Measurements from ENCODE around the gene MMD. TPM values are rescaled to one million over a fixed set of nuclear protein-coding genes. Genes with fewer than 3 reads are reported as not detected.

The MMD gene
- total RNA-seq, 4 donors from 2014 or later: 18.0 to 37.9 (median 29.1) TPM

DNA sequence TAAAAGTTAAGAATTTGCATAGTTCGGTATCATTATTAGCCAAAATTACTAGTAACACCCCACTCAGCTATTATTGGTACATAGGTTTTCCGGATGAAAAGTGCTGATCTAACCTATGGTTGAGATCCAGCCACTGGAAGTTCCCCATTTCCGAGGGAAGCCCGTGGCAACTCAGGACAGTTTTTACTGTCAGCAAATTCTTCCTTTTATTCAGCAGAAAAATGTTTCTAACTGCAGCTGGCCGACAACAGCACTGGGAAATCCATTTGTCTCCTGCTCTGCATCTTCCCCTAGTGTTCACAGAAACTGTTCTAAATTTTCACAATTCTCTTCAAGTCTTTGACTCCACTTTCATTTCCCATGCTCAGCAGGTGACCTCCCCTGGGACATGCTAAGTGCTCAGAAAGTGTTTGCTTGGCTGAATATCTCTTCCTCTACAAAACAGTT, 15.5 kb upstream of the MMD start:
- Histone ChIP-seq H3K4me1 (peaks cover 3 to 53% (median 8%) of the 10 kb centered on the region in 3 donors), H3K27me3 (no peaks in the 10 kb centered on the region), H3K9me3 (no peaks in the 10 kb centered on the region), H3K27ac (peak overlapping the region in 2 of 4 donors; percentile 1 to 55), H3K4me3 (no peak overlapping the region), H3K36me3 (no peaks in the 10 kb centered on the region)
- TF ChIP-seq EP300 (IDR thresholded peaks at IDR 0.05): no peak
- TF ChIP-seq POLR2AphosphoS5 (IDR thresholded peaks at IDR 0.05): no peak
- TF ChIP-seq POLR2A (IDR thresholded peaks at IDR 0.05): no peak
- no peak for TF ChIP-seq CTCF (IDR thresholded peaks at IDR 0.05)
- ATAC-seq: no peak
- 41 to 72% methylated on average over 3 to 5 of the region's 5 CpGs for WGBS, 2 donors (ENCODE audit: low coverage in 1 of 2)

- 87 to 97% methylated on average over 4 of the region's 4 CpGs for WGBS, 2 donors (ENCODE audit: low coverage in 1 of 2)
- Histone ChIP-seq H3K27ac (peak overlapping the region in 1 of 4 donors; percentile 1), H3K36me3 (no peaks in the 10 kb centered on the region), H3K4me1 (peaks cover 3 to 46% (median 7%) of the 10 kb centered on the region in 3 donors), H3K4me3 (no peak overlapping the region), H3K27me3 (no peaks in the 10 kb centered on the region), H3K9me3 (no peaks in the 10 kb centered on the region)
- TF ChIP-seq POLR2AphosphoS5 (IDR thresholded peaks at IDR 0.05): no peak
- ATAC-seq: no peak
Observed at GRCh38 chr17:55436224-55437158, 14.9 kb upstream of the MMD start.

- H3K4me3 ChIP-seq: no peak overlapping the region
- 73 to 76% methylated on average over 4 of the region's 4 CpGs for WGBS, 2 donors (ENCODE audit: low coverage in 1 of 2)
- H3K9me3 ChIP-seq: no peaks in the 10 kb centered on the region
- TF ChIP-seq CTCF (IDR thresholded peaks at IDR 0.05) (no peak), POLR2AphosphoS5 (IDR thresholded peaks at IDR 0.05) (no peak), POLR2A (IDR thresholded peaks at IDR 0.05) (no peak), EP300 (IDR thresholded peaks at IDR 0.05) (no peak)
- ATAC-seq: no peak
- H3K27ac ChIP-seq: no peak overlapping the region
- no peaks in the 10 kb centered on the region for H3K27me3 ChIP-seq
- no peaks in the 10 kb centered on the region for H3K36me3 ChIP-seq
- peaks cover 3 to 42% (median 7%) of the 10 kb centered on the region in 3 donors for H3K4me1 ChIP-seq
Observed at GRCh38 chr17:55435408-55435807, 13.8 kb upstream of the MMD start.

GRCh38 chr17:55434721-55435120, 13.1 kb upstream of the MMD start:
- Histone ChIP-seq H3K27ac (no peak overlapping the region), H3K9me3 (no peaks in the 10 kb centered on the region), H3K4me3 (no peak overlapping the region), H3K27me3 (no peaks in the 10 kb centered on the region), H3K4me1 (peaks cover 3 to 36% (median 7%) of the 10 kb centered on the region in 3 donors), H3K36me3 (no peaks in the 10 kb centered on the region)
- TF ChIP-seq POLR2AphosphoS5 (IDR thresholded peaks at IDR 0.05) (no peak), CTCF (IDR thresholded peaks at IDR 0.05) (no peak), POLR2A (IDR thresholded peaks at IDR 0.05) (no peak), EP300 (IDR thresholded peaks at IDR 0.05) (no peak)
- no peak for ATAC-seq
- WGBS, 2 donors (ENCODE audit: low coverage in 1 of 2): 67 to 69% methylated on average over 1 of the region's 1 CpG

- H3K4me3 ChIP-seq: no peak overlapping the region
- 64 to 67% methylated on average over 5 to 6 of the region's 7 CpGs for WGBS, 2 donors (ENCODE audit: low coverage in 1 of 2)
Observed at GRCh38 chr17:55433629-55434422, 12.2 kb upstream of the MMD start.

More at GRCh38 chr17:55433629-55434422, 12.2 kb upstream of the MMD start:
- Histone ChIP-seq H3K4me1 (peaks cover 3 to 36% (median 7%) of the 10 kb centered on the region in 3 donors), H3K27me3 (no peaks in the 10 kb centered on the region), H3K36me3 (no peaks in the 10 kb centered on the region), H3K27ac (peak overlapping the region; percentile 55 to 72 (median 68)), H3K9me3 (no peaks in the 10 kb centered on the region)
- TF ChIP-seq EP300 (IDR thresholded peaks at IDR 0.05) (no peak), CTCF (IDR thresholded peaks at IDR 0.05) (no peak), POLR2AphosphoS5 (IDR thresholded peaks at IDR 0.05) (peak; percentile 89), POLR2A (IDR thresholded peaks at IDR 0.05) (no peak)
- ATAC-seq: peak; percentile 81
